Measurements from ENCODE around the gene LAT.
"Not testable (repeated sequence)": the region's sequence is repeated elsewhere in the genome, so short reads cannot be mapped to it uniquely, and the experiment has no call there.

LAT gene, protein sequence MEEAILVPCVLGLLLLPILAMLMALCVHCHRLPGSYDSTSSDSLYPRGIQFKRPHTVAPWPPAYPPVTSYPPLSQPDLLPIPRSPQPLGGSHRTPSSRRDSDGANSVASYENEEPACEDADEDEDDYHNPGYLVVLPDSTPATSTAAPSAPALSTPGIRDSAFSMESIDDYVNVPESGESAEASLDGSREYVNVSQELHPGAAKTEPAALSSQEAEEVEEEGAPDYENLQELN

DNA sequence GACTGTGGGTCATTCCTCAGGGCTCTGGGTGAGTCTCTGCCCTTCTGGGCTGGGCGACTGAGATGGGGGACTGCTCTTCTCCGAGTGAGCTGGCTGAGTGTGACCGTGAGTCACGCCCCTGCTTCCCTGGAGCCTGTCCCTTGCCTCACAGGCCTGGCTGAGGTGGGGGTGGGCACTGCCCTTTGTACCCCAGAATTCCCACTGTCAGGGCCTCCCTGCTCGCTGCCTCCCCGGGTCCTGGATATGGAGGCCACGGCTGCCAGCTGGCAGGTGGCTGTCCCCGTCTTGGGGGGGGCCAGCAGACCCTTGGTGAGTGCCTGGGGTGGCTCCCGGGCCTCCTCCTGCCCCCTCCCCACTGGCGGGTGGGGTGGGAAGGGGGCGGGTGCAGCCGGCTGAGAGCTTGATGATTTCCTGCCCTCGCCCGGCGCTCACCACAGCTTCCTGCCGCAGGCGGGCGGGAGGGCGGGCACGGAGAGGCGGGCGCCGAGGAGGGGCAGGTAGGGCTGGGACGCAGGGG is at the start of gene LAT:
Gene LAT (plus strand): TSS at position 434 of the 517 bp plus-strand sequence. CDS start 366 bp downstream, outside the sequence.
- Histone ChIP-seq H3K36me3 (ENCODE audit: insufficient read depth, low read length) (peaks cover 38% of the 10 kb centered on the region), H3K27me3 (ENCODE audit: insufficient read depth, low read length) (no peaks in the 10 kb centered on the region), H2AFZ (ENCODE audit: low read depth, low read length) (no peak within 1 kb of the TSS), H3K9me3 (ENCODE audit: low read length) (no peaks in the 10 kb centered on the region), H3K4me1 (ENCODE audit: insufficient read depth, low read length) (no peaks in the 10 kb centered on the region), H3K4me3 (ENCODE audit: low read length) (no peak within 1 kb of the TSS)

DNA sequence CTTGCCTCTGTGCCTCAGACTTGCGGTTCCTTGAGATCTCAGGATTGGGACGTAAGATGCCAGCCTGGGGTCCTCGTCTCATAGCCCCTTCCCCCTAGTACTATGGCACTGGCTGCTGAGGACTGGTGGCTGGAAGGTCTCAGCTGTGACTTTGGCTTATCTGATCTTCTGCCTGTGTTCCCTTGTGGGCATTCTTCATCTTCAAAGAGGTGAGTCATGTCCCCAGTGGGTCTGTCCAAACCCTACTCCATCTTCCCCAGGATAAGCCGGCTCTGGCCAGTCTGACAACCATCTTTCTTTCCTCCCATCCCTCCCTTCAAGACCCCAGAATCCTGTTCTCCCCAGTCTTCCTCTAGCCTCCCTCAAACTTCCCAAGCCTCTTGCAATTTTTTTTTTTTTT is 49.5 kb upstream of the LAT start:
- no peaks in the 10 kb centered on the region for H3K9me3 ChIP-seq (ENCODE audit: low read length)
- no peak overlapping the region for H2AFZ ChIP-seq (ENCODE audit: low read depth, low read length)
- H3K4me1 ChIP-seq (ENCODE audit: insufficient read depth, low read length): peaks cover 4% of the 10 kb centered on the region
- no peaks in the 10 kb centered on the region for H3K36me3 ChIP-seq (ENCODE audit: insufficient read depth, low read length)
- no peaks in the 10 kb centered on the region for H3K27me3 ChIP-seq (ENCODE audit: insufficient read depth, low read length)
- H3K4me3 ChIP-seq (ENCODE audit: low read length): no peak overlapping the region

DNA sequence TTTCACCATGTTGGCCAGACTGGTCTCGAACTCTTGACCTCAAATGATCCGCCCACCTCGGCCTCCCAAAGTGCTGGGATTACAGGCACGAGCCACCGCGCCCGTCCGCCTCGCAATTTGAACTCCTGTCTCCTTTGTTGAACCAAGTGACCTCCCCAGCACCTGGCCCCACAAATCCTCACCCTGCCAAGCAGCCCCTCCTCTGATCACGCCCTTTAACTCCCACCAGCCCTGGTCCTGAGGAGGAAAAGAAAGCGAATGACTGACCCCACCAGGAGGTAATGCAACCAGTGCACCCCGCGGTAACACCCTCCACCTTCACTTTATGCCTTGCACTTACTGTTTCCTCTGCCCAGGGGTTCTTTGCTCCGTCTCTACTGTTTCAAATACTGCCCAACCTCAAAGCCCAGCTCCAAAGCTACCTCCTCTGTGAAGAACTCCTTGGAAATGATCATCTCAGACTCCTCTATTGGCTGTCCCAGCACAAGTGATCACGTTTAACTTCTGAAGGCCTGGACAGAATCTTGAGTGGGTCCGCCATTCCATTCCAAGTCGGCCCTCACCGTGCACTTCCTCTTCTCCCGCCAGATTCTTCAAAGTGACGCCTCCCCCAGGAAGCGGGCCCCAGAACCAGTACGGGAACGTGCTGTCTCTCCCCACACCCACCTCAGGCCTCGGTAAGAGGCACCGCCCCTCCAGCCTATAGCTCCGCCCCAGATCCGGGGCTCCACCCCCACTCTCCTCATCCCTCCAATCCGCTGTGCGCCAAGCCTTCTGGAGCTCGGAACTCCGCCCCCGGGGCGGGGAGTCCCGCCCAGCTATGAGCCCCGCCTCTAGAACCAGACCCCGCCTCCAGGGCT is 48.7 kb upstream of the LAT start:
- H3K36me3 ChIP-seq (ENCODE audit: insufficient read depth, low read length): no peaks in the 10 kb centered on the region
- H3K4me3 ChIP-seq (ENCODE audit: low read length): no peak overlapping the region
- no peaks in the 10 kb centered on the region for H3K9me3 ChIP-seq (ENCODE audit: low read length)
- H2AFZ ChIP-seq (ENCODE audit: low read depth, low read length): no peak overlapping the region
- no peaks in the 10 kb centered on the region for H3K27me3 ChIP-seq (ENCODE audit: insufficient read depth, low read length)
- H3K4me1 ChIP-seq (ENCODE audit: insufficient read depth, low read length): no peaks in the 10 kb centered on the region

DNA sequence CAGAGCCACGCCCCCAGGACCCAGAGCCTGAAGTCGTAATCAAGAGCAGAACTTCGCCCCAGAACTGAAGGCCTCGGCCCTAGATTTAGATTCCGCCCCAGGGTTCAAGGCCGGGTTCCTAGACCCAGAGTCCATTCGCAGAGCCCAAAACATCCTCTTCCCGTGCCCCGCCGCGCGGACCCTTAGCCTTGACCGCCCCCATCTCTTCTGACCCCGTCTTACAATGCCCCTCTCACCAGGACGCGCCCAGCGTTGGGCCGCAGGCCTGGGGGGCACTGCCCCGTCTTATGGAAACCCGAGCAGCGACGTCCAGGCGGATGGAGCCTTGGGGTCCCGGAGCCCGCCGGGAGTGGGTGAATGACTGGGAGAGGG is 48.1 kb upstream of the LAT start:
- Histone ChIP-seq H3K9me3 (ENCODE audit: low read length) (no peaks in the 10 kb centered on the region), H2AFZ (ENCODE audit: low read depth, low read length) (no peak overlapping the region), H3K4me1 (ENCODE audit: insufficient read depth, low read length) (no peaks in the 10 kb centered on the region), H3K4me3 (ENCODE audit: low read length) (no peak overlapping the region), H3K36me3 (ENCODE audit: insufficient read depth, low read length) (no peaks in the 10 kb centered on the region), H3K27me3 (ENCODE audit: insufficient read depth, low read length) (no peaks in the 10 kb centered on the region)

DNA sequence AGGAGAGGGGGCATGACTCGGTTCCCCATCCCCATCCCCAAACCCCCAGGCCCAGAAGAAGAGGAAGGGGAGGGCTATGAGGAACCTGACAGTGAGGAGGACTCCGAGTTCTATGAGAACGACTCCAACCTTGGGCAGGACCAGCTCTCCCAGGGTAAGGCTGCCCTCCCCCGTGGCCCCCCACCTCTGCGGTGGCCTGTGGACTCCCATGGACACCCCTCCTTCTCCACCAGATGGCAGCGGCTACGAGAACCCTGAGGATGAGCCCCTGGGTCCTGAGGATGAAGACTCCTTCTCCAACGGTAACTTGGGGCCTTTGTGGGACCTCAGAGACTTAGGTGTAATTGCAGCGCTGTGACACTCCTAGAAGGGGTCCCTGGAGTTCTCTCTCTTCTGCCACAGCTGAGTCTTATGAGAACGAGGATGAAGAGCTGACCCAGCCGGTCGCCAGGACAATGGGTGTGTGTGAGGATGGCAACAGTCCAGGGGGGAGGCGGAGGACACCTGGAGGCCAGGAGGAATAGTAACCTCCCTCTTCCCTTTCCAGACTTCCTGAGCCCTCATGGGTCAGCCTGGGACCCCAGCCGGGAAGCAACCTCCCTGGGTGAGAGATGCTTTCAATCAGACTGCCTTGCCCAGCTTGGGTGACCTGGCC is 47.5 kb upstream of the LAT start:
- no peaks in the 10 kb centered on the region for H3K4me1 ChIP-seq (ENCODE audit: insufficient read depth, low read length)
- no peak overlapping the region for H2AFZ ChIP-seq (ENCODE audit: low read depth, low read length)
- no peaks in the 10 kb centered on the region for H3K9me3 ChIP-seq (ENCODE audit: low read length)
- H3K36me3 ChIP-seq (ENCODE audit: insufficient read depth, low read length): no peaks in the 10 kb centered on the region
- H3K4me3 ChIP-seq (ENCODE audit: low read length): no peak overlapping the region
- H3K27me3 ChIP-seq (ENCODE audit: insufficient read depth, low read length): no peaks in the 10 kb centered on the region

DNA sequence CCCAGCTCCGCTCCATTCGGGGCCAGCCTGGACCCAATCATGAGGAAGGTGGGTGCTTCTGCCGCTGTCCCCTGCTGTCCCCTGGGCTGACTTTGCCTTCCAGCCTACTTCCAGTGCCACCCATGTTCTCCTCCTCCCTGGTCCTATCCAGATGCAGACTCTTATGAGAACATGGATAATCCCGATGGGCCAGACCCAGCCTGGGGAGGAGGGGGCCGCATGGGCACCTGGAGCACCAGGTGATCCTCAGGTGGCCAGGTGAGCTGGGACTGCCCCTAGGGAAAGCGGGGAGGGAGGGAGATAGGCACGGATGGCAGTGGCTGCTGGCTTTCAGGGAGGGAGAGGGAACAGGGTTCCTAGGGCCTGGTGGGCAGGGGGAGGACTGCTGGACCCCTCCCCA is 46.1 kb upstream of the LAT start:
- Histone ChIP-seq H2AFZ (ENCODE audit: low read depth, low read length) (no peak overlapping the region), H3K36me3 (ENCODE audit: insufficient read depth, low read length) (no peaks in the 10 kb centered on the region), H3K27me3 (ENCODE audit: insufficient read depth, low read length) (no peaks in the 10 kb centered on the region), H3K4me3 (ENCODE audit: low read length) (no peak overlapping the region), H3K4me1 (ENCODE audit: insufficient read depth, low read length) (no peaks in the 10 kb centered on the region), H3K9me3 (ENCODE audit: low read length) (no peaks in the 10 kb centered on the region)

DNA sequence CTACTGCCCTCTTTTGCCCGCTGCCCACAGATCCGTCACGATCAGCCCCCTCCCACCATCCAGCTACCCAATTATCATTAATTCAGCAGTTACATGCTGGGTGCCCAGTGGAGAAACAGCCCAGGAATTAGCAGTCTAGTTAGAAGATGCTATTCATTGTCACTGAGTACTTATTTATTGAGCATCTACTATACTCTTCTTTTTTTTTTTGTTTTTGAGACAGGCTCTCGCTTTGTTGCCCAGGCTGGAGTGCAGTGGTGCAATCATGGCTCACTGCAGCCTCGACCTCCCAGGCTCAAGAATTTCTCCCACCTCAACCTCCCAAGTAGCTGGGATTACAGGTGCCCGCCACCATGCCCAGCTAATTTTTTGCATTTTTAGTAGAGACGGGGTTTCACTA is 45.0 kb upstream of the LAT start:
- H3K4me1 ChIP-seq (ENCODE audit: insufficient read depth, low read length); H3K27me3 ChIP-seq (ENCODE audit: insufficient read depth, low read length); H3K36me3 ChIP-seq (ENCODE audit: insufficient read depth, low read length); H2AFZ ChIP-seq (ENCODE audit: low read depth, low read length); H3K9me3 ChIP-seq (ENCODE audit: low read length); H3K4me3 ChIP-seq (ENCODE audit: low read length): not testable (repeated sequence)

DNA sequence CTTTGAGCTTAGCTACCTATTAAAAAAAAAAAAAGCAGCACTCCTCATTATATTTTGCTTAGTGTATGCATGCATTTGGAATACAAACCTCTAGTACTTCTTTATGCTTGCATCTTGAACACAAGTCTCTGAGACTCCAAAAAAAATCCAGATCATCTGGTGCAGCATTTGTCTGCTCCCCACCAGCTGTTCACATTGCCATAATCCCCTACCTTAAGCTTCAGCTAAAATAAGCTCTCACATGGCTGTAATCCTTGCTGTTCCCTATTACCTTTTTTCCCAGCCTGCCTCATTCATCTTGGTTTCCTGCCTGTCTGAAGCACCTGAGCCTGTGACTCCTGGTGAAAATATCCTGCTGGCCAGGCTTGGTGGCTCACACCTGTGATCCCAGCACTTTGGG is 41.6 kb upstream of the LAT start:
- H3K27me3 ChIP-seq (ENCODE audit: insufficient read depth, low read length): no peaks in the 10 kb centered on the region
- peaks cover 6% of the 10 kb centered on the region for H3K4me1 ChIP-seq (ENCODE audit: insufficient read depth, low read length)
- H3K9me3 ChIP-seq (ENCODE audit: low read length): no peaks in the 10 kb centered on the region
- no peak overlapping the region for H2AFZ ChIP-seq (ENCODE audit: low read depth, low read length)
- no peak overlapping the region for H3K4me3 ChIP-seq (ENCODE audit: low read length)
- H3K36me3 ChIP-seq (ENCODE audit: insufficient read depth, low read length): no peaks in the 10 kb centered on the region

DNA sequence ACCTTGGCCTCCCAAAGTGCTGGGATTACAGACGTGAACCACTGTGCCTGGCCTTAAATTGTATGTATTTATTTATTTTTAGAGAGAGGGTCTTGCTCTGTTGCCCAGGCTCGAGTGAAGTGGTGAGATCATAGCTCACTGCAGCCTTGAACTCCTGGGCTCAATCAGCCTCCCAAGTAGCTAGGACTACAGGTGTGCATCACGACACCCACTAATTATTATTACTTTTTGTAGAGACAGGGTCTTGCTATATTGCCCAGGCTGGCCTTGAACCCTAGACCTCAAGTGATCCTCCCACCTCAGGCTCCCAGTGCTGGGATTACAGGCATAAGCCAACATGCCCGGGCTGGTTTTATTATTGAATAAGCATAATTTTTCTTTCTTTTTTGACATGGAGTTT is 38.2 kb upstream of the LAT start:
- Histone ChIP-seq H3K9me3 (ENCODE audit: low read length) (no peaks in the 10 kb centered on the region), H3K4me3 (ENCODE audit: low read length) (no peak overlapping the region), H3K27me3 (ENCODE audit: insufficient read depth, low read length) (no peaks in the 10 kb centered on the region), H3K4me1 (ENCODE audit: insufficient read depth, low read length) (peaks cover 9% of the 10 kb centered on the region), H2AFZ (ENCODE audit: low read depth, low read length) (no peak overlapping the region), H3K36me3 (ENCODE audit: insufficient read depth, low read length) (no peaks in the 10 kb centered on the region)

DNA sequence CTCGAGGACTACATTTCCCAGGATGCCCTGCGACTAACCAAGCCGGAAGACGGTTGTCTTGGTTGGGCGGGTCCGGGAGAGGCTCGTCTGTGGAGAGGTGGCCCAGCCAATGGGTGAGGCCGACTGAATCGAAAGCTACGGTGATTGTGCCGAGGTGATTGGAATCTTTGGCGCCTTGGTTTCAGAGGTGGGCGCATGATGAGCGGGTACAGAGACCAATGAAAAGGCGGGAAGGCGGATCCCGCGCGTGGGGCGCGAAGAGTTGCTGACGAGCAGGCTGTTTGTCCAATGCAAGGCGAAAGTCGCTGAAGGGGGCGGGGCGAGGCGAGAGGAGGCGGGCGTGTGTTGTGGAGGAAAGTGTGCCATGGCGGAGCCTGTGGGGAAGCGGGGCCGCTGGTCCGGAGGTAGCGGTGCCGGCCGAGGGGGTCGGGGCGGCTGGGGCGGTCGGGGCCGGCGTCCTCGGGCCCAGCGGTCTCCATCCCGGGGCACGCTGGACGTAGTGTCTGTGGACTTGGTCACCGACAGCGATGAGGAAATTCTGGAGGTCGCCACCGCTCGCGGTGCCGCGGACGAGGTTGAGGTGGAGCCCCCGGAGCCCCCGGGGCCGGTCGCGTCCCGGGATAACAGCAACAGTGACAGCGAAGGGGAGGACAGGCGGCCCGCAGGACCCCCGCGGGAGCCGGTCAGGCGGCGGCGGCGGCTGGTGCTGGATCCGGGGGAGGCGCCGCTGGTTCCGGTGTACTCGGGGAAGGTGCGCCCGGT is 34.0 kb upstream of the LAT start, which contains the start of gene NFATC2IP:
Gene NFATC2IP (plus strand): TSS at position 290 of the 762 bp plus-strand sequence. CDS start 75 bp downstream, at position 365.
- H3K9me3 ChIP-seq (ENCODE audit: low read length): no peaks in the 10 kb centered on the region
- peaks cover 23% of the 10 kb centered on the region for H3K36me3 ChIP-seq (ENCODE audit: insufficient read depth, low read length)
- peak within 1 kb of the TSS; percentile 97 for H3K4me3 ChIP-seq (ENCODE audit: low read length)
- peaks cover 13% of the 10 kb centered on the region for H3K4me1 ChIP-seq (ENCODE audit: insufficient read depth, low read length)
- peak within 1 kb of the TSS; percentile 64 for H2AFZ ChIP-seq (ENCODE audit: low read depth, low read length)
- no peaks in the 10 kb centered on the region for H3K27me3 ChIP-seq (ENCODE audit: insufficient read depth, low read length)

DNA sequence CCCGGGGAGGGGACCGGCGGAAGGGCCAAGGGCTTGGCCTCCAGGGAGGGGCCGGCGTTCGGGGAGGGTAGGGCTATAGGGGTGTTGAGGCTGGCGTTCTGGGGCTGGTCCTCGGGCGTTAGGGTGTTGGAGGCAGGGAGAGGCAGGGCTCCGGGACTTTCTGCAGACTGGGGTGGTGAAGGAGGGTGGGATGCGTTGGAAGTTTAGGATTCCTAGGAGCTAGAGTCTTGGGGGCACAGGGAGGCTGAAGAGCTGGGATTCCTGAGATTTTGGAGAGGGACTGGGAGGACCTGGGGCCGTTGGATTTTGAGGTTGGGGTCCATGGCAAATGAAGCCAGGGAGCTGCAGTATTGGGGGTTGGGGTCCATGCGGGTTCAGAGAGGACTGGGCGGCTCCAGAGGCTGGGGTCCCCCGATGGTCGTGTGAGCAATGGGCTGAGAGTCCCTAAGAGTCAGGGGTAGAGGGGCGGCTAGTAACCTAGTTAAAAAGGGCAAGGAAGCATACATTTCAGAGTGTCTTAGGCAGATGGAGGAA is 33.4 kb upstream of the LAT start:
- H2AFZ ChIP-seq (ENCODE audit: low read depth, low read length): peak overlapping the region; percentile 64
- H3K4me1 ChIP-seq (ENCODE audit: insufficient read depth, low read length): peaks cover 12% of the 10 kb centered on the region
- peak overlapping the region; percentile 97 for H3K4me3 ChIP-seq (ENCODE audit: low read length)
- no peaks in the 10 kb centered on the region for H3K27me3 ChIP-seq (ENCODE audit: insufficient read depth, low read length)
- no peaks in the 10 kb centered on the region for H3K9me3 ChIP-seq (ENCODE audit: low read length)
- peaks cover 28% of the 10 kb centered on the region for H3K36me3 ChIP-seq (ENCODE audit: insufficient read depth, low read length)

DNA sequence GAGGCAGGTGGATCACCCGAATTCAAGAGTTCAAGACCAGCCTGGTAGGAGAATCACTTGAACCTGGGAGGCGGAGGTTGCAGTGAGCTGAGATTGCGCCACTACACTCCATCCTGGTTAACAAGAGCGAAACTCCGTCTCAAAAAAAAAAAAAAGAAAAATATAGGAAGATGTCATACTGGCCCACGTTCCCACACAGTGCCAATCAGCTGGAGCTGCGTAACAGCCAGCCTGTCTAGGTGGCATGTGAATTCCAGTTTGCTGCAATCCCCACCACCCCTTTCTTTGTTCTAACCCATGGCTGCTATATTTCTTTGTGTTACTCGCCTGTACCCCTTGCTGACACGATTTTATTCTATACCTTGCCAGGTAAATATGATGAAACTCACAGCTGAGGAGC is 26.6 kb upstream of the LAT start:
- no peaks in the 10 kb centered on the region for H3K9me3 ChIP-seq (ENCODE audit: low read length)
- no peaks in the 10 kb centered on the region for H3K4me1 ChIP-seq (ENCODE audit: insufficient read depth, low read length)
- H3K27me3 ChIP-seq (ENCODE audit: insufficient read depth, low read length): no peaks in the 10 kb centered on the region
- H3K4me3 ChIP-seq (ENCODE audit: low read length): no peak overlapping the region
- H2AFZ ChIP-seq (ENCODE audit: low read depth, low read length): no peak overlapping the region
- peaks cover 67% of the 10 kb centered on the region for H3K36me3 ChIP-seq (ENCODE audit: insufficient read depth, low read length)
